Parathyroid adenoma (tissue), 2 donors: ENCODE data around the gene FAM229A.

ENCODE experiments used
- H2AFZ ChIP-seq: fragments of 300-600 bp; sonication (generic); one replicate; pipeline ENCODE4 v1.7.0; 2017; ENCODE audit warnings: antibody characterized with exemption, mild to moderate bottlenecking
- H3K27ac ChIP-seq: fragments of 300-600 bp; sonication (generic); one replicate; pipeline ENCODE4 v1.7.0; 2017
- H3K27me3 ChIP-seq: fragments of 300-600 bp; sonication (generic); one replicate; pipeline ENCODE4 v1.7.0; 2017; ENCODE audit warnings: low read length; ENCODE audit not compliant: control insufficient read depth, insufficient read depth
- H3K36me3 ChIP-seq: fragments of 300-600 bp; sonication (generic); one replicate; pipeline ENCODE4 v1.7.0; 2017; ENCODE audit warnings: low read length; ENCODE audit not compliant: control insufficient read depth, insufficient read depth
- H3K4me1 ChIP-seq: fragments of 300-600 bp; sonication (generic); one replicate; pipeline ENCODE4 v1.7.0; 2017; ENCODE audit warnings: control low read depth
- H3K4me2 ChIP-seq: fragments of 300-600 bp; sonication (generic); one replicate; pipeline ENCODE4 v1.7.0; 2017; ENCODE audit warnings: low read length
- H3K4me3 ChIP-seq: fragments of 300-600 bp; sonication (generic); one replicate; pipeline ENCODE4 v1.7.0; 2017; ENCODE audit warnings: low read depth, low read length
- H3K79me2 ChIP-seq: fragments of 300-600 bp; sonication (generic); one replicate; pipeline ENCODE4 v1.7.0; 2017; ENCODE audit warnings: control low read depth
- H3K9ac ChIP-seq: fragments of 300-600 bp; sonication (generic); one replicate; pipeline ENCODE4 v1.7.0; 2017; ENCODE audit warnings: mild to moderate bottlenecking
- H3K9me3 ChIP-seq: fragments of 300-600 bp; sonication (generic); one replicate; pipeline ENCODE4 v1.7.0; 2017; ENCODE audit warnings: low read length; ENCODE audit not compliant: control insufficient read depth
- CTCF ChIP-seq: fragments of 300-600 bp; sonication (generic); IDR thresholded peaks from one replicate; pipeline ENCODE4 v1.7.0; 2017; ENCODE audit warnings: antibody characterized with exemption, mild to moderate bottlenecking
- donor health status: primary hyperparathyroidism.

Gene FAM229A

DNA sequence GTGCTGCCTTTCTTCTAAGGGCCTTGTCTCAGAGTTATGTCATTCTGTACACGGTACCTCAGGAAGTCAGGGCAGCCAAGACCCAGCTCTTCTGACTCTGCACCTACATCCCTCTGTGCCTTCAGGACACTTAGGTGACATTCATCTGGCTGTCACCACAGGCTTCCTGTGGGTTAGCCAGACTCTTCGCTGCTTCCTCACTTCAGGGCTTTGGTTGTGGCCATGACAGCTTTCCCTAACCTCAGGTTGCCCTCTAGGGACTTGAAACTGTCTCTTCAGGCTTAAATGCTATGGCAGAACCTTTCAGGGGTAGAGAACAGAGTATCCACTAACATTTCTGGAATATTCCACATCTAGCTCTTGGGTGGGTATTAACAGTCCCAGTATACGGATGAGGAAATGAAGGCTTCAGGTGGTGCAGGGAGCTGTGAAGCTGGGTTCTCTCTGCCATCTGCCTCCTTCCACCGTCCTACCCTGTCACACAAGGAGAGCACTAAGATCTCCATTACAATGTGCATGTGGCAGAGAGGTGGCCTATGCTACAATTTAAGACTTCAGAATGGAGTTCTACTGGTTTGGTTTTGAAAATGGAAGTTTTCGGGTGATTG is 10.0 kb upstream of the FAM229A start:
- H2AFZ ChIP-seq: no peak overlapping the region
- H3K9ac ChIP-seq: no peak overlapping the region
- no peaks in the 10 kb centered on the region for H3K36me3 ChIP-seq
- TF ChIP-seq CTCF: no peak
- no peak overlapping the region for H3K27ac ChIP-seq
- no peak overlapping the region for H3K4me2 ChIP-seq
- H3K9me3 ChIP-seq: no peaks in the 10 kb centered on the region
- H3K4me3 ChIP-seq: no peak overlapping the region
- no peaks in the 10 kb centered on the region for H3K79me2 ChIP-seq
- no peaks in the 10 kb centered on the region for H3K27me3 ChIP-seq
- H3K4me1 ChIP-seq: no peaks in the 10 kb centered on the region

- Histone ChIP-seq H3K9me3 (no peaks in the 10 kb centered on the region), H2AFZ (no peak overlapping the region), H3K36me3 (no peaks in the 10 kb centered on the region), H3K4me1 (no peaks in the 10 kb centered on the region), H3K27ac (no peak overlapping the region), H3K79me2 (no peaks in the 10 kb centered on the region), H3K27me3 (no peaks in the 10 kb centered on the region), H3K9ac (no peak overlapping the region), H3K4me3 (no peak overlapping the region), H3K4me2 (no peak overlapping the region)
- TF ChIP-seq CTCF: no peak
Observed at GRCh38 chr1:32367912-32368635, 5.8 kb upstream of the FAM229A start.

DNA sequence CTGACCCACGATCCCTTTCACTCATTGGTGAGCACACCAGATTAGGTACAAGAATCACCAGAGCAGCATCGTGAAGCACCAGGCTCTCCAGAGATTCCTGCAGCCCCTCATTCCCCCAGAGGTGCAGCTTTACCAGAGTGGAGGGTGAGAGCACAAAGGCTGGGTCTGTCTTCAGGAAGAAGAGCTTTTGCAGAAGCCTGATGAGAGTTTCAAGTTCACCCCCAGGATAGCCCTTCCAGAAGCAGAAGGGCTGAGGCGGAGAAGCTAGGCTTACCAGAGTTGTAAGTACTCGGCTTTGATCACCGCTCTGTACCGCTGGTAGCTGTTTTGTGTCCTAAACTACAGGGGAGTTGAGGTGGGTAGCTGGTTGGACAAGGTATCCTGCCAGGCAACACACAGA is 3.2 kb upstream of the FAM229A start:
- Histone ChIP-seq H3K9ac (no peak overlapping the region), H3K27me3 (no peaks in the 10 kb centered on the region), H3K79me2 (no peaks in the 10 kb centered on the region), H3K9me3 (no peaks in the 10 kb centered on the region), H3K4me2 (no peak overlapping the region), H2AFZ (no peak overlapping the region), H3K36me3 (no peaks in the 10 kb centered on the region), H3K4me3 (no peak overlapping the region), H3K4me1 (no peaks in the 10 kb centered on the region), H3K27ac (no peak overlapping the region)
- TF ChIP-seq CTCF: no peak

GRCh38 chr1:32364836-32365235 is 2.6 kb upstream of the FAM229A start:
- Histone ChIP-seq H3K4me1 (no peaks in the 10 kb centered on the region), H3K36me3 (no peaks in the 10 kb centered on the region), H3K4me3 (no peak overlapping the region), H3K4me2 (no peak overlapping the region), H3K9ac (no peak overlapping the region), H2AFZ (no peak overlapping the region), H3K27ac (no peak overlapping the region), H3K9me3 (no peaks in the 10 kb centered on the region), H3K79me2 (no peaks in the 10 kb centered on the region), H3K27me3 (no peaks in the 10 kb centered on the region)
- TF ChIP-seq CTCF: no peak

DNA sequence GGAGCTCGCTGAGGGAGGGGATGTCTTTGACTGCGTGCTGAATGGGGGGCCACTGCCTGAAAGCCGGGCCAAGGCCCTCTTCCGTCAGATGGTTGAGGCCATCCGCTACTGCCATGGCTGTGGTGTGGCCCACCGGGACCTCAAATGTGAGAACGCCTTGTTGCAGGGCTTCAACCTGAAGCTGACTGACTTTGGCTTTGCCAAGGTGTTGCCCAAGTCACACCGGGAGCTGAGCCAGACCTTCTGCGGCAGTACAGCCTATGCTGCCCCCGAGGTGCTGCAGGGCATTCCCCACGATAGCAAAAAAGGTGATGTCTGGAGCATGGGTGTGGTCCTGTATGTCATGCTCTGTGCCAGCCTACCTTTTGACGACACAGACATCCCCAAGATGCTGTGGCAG is 1.4 kb upstream of the FAM229A start:
- Histone ChIP-seq H2AFZ (no peak overlapping the region), H3K36me3 (no peaks in the 10 kb centered on the region), H3K9me3 (no peaks in the 10 kb centered on the region), H3K27me3 (no peaks in the 10 kb centered on the region), H3K4me3 (no peak overlapping the region), H3K4me2 (no peak overlapping the region), H3K27ac (no peak overlapping the region), H3K79me2 (no peaks in the 10 kb centered on the region), H3K4me1 (no peaks in the 10 kb centered on the region), H3K9ac (no peak overlapping the region)
- no peak for TF ChIP-seq CTCF
